ENCODE measurements around the gene SYTL4. TPM values are rescaled to one million over a fixed set of nuclear protein-coding genes. Genes with fewer than 3 reads are reported as not detected.

SYTL4 gene
- total RNA-seq, 6 donors from 2014 or later: 7.4 to 26.2 (median 15.9) TPM

DNA sequence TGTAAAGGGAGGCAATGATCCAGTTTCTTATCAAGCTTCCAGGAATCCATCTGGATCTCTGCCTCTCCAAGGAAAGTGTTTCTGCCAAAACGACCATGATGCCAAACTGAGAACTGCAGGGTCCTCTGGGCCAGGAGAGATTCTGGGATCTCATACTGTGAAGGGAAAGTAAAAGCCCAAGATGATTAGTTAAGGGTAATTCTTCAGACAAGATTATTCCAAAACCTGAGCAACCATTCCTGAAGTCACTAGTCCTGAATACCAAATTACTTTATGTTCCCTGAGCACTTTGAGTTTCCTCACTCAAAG is 46.0 kb downstream of the SYTL4 start:
- TF ChIP-seq, protein P1, sequence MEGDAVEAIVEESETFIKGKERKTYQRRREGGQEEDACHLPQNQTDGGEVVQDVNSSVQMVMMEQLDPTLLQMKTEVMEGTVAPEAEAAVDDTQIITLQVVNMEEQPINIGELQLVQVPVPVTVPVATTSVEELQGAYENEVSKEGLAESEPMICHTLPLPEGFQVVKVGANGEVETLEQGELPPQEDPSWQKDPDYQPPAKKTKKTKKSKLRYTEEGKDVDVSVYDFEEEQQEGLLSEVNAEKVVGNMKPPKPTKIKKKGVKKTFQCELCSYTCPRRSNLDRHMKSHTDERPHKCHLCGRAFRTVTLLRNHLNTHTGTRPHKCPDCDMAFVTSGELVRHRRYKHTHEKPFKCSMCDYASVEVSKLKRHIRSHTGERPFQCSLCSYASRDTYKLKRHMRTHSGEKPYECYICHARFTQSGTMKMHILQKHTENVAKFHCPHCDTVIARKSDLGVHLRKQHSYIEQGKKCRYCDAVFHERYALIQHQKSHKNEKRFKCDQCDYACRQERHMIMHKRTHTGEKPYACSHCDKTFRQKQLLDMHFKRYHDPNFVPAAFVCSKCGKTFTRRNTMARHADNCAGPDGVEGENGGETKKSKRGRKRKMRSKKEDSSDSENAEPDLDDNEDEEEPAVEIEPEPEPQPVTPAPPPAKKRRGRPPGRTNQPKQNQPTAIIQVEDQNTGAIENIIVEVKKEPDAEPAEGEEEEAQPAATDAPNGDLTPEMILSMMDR (IDR thresholded peaks at IDR 0.05): peak in 1 of 6 experiments; percentile 16
- TF ChIP-seq EP300 (IDR thresholded peaks at IDR 0.05): no peak
- no peak for TF ChIP-seq POLR2A (IDR thresholded peaks at IDR 0.05)

DNA sequence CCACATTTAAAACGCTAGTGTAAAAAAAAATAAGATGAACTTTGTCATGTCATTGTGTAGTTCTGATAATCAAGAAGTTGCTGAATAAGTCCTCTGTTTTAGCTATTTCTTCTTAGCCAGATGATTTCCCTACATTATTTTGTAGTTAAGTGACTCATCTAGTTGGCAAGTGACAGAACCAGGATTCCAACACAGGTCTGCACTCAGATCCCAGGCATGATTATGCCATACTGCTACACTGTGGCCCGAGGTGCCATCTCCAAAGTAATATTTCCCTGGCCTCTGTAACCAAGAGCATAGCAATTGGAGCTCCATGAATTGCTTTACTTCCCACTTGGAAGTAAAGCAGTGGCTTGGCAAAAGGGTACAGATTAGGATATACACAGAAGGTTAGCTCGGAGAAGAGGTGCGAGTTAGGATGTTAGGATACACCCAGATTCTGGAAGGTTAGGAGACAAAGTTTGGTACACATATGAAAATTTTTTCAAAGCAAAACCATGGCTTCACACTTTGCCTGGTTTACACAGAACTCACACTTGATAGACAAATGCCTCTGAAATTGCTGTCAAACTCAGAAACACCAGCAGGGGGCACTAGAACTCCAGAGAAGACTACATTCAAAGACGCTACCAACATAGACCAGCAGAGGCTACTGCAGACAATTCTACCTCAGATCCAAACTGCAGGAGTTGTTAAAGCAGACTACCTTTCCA is 46.5 kb downstream of the SYTL4 start:
- Histone ChIP-seq H3K27ac (no peak overlapping the region), H3K4me3 (no peak overlapping the region), H3K36me3 (peaks cover 0 to 1% (median 0%) of the 10 kb centered on the region in 4 donors), H3K4me1 (no peaks in the 10 kb centered on the region), H3K9me3 (no peaks in the 10 kb centered on the region), H3K27me3 (no peaks in the 10 kb centered on the region)
- peak; percentile 72 to 91 for ATAC-seq (ENCODE audit: low FRiP score in 2 of 2)
- TF ChIP-seq, protein P1 (IDR thresholded peaks at IDR 0.05): peak; percentile 74 to 93 (median 84)
- TF ChIP-seq EP300 (IDR thresholded peaks at IDR 0.05): no peak
- peak in 1 of 2 donors; percentile 57 for DNase-seq
- WGBS, 2 donors: 27 to 54% methylated on average over 4 to 5 of the region's 5 CpGs

More for the DNA sequence above, 46.0 kb downstream of the SYTL4 start:
- WGBS, 2 donors: 39 to 57% methylated on average over 1 of the region's 1 CpG
- H3K4me1 ChIP-seq: no peaks in the 10 kb centered on the region
- H3K36me3 ChIP-seq: peaks cover 0 to 5% (median 0%) of the 10 kb centered on the region in 4 donors
- H3K9me3 ChIP-seq: no peaks in the 10 kb centered on the region
- no peak overlapping the region for H3K27ac ChIP-seq
- DNase-seq (no peak), ATAC-seq (ENCODE audit: low FRiP score in 2 of 2) (no peak)
- no peaks in the 10 kb centered on the region for H3K27me3 ChIP-seq
- H3K4me3 ChIP-seq: no peak overlapping the region

DNA sequence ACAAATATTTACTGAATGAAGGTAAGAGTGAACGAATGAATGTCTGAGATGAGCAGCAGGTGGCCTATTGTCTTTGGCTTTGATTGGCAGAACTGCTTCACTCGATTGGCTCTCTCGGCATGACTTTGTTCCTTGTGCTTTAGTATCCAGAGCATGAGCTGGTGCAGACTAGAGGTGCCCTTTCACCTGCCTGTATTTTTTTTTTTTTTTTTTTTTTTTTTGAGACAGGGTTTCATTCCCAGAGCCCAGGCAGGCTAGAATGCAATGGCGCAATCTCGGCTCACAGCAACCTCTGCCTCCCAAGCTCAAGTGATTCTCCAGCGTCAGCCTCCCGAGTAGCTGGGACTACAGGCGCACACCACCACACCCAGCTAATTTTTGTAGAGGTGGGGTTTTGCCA is 49.0 kb downstream of the SYTL4 start:
- Histone ChIP-seq H3K4me3 (no peak overlapping the region), H3K27me3 (no peaks in the 10 kb centered on the region), H3K9me3 (no peaks in the 10 kb centered on the region), H3K36me3 (no peaks in the 10 kb centered on the region), H3K27ac (no peak overlapping the region), H3K4me1 (no peaks in the 10 kb centered on the region)
- no peak for ATAC-seq (ENCODE audit: low FRiP score in 2 of 2)
- WGBS, 2 donors: 76 to 81% methylated on average over 6 to 8 of the region's 8 CpGs
- TF ChIP-seq EP300 (IDR thresholded peaks at IDR 0.05) (no peak), POLR2AphosphoS5 (IDR thresholded peaks at IDR 0.05) (no peak), POLR2A (IDR thresholded peaks at IDR 0.05) (no peak)
- TF ChIP-seq, protein P1 (IDR thresholded peaks at IDR 0.05): no peak
- DNase-seq: no peak

DNA sequence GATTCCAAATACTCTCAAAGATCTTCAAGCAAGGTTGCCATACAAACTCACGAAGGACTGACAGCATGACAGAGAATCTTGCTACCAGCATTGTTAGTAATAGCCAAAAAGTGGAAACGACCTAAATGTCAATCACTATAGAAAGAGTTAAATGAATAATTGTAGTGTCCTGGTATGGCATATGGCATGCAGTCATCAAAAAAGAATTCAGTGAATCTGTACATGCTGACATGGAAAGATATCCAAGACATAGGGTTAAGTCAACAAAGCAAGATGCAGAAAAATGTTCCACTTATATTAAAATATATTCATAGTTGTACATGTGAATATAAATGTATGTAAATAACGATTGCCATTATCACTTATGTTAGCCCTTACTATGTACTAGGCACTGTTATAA is 50.3 kb downstream of the SYTL4 start:
- ATAC-seq (ENCODE audit: low FRiP score in 2 of 2): no peak
- no peaks in the 10 kb centered on the region for H3K9me3 ChIP-seq
- DNase-seq: no peak
- no peak overlapping the region for H3K27ac ChIP-seq
- no peaks in the 10 kb centered on the region for H3K27me3 ChIP-seq
- no peaks in the 10 kb centered on the region for H3K4me1 ChIP-seq
- TF ChIP-seq EP300 (IDR thresholded peaks at IDR 0.05) (no peak), POLR2AphosphoS5 (IDR thresholded peaks at IDR 0.05) (no peak), POLR2A (IDR thresholded peaks at IDR 0.05) (no peak)
- TF ChIP-seq, protein P1 (IDR thresholded peaks at IDR 0.05): no peak
- H3K4me3 ChIP-seq: no peak overlapping the region
- no peaks in the 10 kb centered on the region for H3K36me3 ChIP-seq
- WGBS, 2 donors: 60 to 88% methylated on average over 3 of the region's 3 CpGs

DNA sequence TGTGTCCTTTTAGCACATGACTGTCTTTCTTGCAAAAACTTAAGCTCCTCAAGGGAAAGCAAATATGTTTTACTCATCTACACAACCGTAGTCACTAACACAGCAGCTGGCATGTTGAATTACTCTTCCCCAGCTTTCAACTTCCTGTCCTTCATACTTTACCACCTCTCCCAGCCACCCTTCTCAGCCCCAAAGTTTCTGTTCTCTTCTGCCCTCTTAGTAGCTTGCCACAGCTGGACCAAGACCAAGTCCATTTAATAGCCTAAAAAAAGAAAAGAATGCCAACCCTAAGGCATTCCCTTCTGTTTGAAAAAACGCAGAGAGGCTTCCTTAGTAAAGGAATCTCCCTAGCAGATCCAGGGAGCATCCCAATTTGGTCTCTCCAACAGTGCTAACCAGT is 51.2 kb downstream of the SYTL4 start:
- no peaks in the 10 kb centered on the region for H3K27me3 ChIP-seq
- no peaks in the 10 kb centered on the region for H3K9me3 ChIP-seq
- DNase-seq (no peak), ATAC-seq (ENCODE audit: low FRiP score in 2 of 2) (no peak)
- no peaks in the 10 kb centered on the region for H3K4me1 ChIP-seq
- H3K36me3 ChIP-seq: no peaks in the 10 kb centered on the region
- TF ChIP-seq POLR2A (IDR thresholded peaks at IDR 0.05) (no peak), POLR2AphosphoS5 (IDR thresholded peaks at IDR 0.05) (no peak), EP300 (IDR thresholded peaks at IDR 0.05) (no peak)
- TF ChIP-seq, protein P1 (IDR thresholded peaks at IDR 0.05): no peak
- H3K27ac ChIP-seq: no peak overlapping the region
- WGBS, 2 donors: 39 to 52% methylated on average over 2 of the region's 2 CpGs
- H3K4me3 ChIP-seq: no peak overlapping the region

All from upper lobe of left lung (tissue), 6 donors.